HG02981 (cell line): ENCODE results near the gene EDA.
"Not testable (repeated sequence)": the region's sequence is repeated elsewhere in the genome, so short reads cannot be mapped to it uniquely, and the experiment has no call there.

Experiments used
- ATAC-seq: cut with Tn5 transposase; IDR thresholded peaks from one replicate; pipeline ENCODE4 v1.9.1; 2021; ENCODE audit warnings: mild to moderate bottlenecking, moderate library complexity; ENCODE audit not compliant: unreplicated experiment

The EDA gene

DNA sequence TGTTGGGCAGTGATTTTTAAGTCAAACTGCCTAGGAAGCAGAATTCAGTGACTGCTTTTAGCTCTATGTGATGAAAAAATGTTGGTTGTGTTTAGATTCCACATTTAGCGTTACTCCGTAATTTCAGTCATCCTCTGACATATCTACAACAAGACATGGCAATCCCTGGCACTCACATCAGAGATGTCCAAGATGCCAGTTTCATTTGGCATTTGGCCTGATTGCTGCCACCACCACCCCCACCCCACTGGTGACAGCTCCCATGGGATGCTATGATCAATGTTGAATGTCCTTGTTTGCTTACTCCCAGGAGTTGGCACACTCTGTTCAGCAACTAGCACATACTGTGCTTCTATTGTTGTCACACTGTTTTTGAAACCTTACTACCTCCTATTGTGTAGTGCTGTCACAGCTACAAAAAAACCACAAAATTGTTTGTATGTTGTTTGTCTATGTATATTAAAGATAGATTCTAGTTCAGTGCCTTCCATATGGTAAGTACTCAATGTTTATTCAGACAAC lies 332.4 kb downstream of the EDA start:
- ATAC-seq, result no peak

DNA sequence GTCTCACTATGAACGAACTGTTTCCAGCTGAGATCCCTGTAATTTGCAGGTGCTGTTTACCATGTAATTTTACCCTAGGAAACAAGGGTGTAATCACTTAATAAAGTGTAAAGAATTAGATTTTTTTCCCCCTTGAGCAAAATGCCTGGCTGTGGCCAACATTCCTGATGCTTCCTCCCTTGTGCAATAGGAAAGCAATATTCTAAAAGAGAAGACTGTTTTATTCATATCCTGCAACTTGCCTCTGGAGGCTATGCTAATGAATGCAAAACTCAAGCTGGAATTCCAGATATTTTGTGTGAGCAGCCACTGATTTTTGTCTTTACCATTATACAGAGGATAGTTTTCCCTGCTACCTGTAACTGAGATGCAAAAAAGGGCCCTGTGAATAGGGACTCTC lies 335.8 kb downstream of the EDA start:
- ATAC-seq, result no peak

DNA sequence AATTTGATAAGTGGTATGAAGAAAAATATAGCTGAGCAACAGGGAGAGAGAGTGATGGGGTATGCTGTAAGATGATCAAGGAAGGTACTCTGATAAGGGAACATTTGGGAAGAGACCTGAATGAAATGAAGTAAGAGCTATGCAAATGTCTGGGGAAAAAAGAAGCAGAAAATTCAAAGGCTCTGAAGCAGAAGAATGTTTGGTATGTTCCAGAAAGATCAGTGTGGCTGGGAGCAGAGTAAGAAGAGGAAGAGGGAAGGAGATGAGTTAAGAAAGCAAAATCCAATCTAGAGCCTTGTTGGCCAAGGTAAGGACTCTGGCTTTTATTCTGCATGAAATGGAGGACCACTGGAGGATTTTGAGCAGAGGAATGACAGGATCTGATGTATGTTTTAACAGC lies 343.8 kb downstream of the EDA start:
- no peak for ATAC-seq

DNA sequence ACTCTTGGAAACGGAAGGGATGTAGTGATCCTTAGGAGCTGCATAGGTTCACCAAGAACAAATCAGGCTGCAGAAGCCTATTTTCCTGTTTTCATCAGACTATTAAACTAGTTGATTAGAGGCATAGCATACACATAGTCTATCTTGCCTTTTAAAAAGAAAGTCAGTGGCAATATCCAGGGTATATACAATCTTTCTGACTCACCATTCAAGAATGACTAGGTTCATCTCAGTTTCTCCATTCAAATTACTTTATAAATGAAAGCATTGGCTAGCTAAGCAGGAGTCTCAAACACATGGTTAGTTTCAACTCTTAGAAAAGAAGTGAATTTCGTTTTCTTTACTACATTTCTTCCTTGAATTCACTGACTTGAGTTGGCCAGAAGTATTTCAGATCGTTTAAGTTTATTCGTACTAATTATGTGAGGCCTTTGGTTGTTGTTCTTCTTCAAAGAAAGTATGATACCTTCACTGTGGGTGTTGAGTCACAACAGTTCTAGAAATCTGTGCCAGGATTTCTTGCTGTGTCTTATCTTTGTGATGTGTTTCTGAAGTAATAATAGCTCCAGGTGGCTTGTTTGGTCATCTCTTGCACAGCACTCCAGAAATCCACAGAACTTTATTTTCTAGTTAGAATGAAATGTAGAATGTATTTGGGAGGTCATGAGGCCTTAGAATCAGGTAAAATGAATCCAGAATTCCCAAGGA lies 345.6 kb downstream of the EDA start:
- ATAC-seq, result no peak

DNA sequence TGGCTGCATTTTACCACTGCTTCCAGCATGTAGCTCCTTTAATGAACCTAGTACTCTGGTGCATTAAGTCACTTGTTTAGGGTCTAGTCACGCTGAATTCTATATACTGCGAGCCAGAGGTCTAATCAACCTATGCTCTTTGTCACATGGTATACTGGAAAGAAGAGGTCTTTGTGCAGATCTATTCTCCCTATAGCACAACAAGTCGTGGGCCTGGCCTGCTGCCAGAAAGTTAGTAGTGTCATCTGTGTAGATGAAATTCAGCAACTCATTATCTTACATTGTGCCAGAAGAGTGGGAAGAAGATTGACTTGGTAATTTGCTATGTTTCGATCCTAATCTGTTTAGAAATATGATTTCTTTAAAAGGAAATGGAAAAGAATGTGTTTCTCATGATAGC lies 353.0 kb downstream of the EDA start:
- no peak for ATAC-seq

DNA sequence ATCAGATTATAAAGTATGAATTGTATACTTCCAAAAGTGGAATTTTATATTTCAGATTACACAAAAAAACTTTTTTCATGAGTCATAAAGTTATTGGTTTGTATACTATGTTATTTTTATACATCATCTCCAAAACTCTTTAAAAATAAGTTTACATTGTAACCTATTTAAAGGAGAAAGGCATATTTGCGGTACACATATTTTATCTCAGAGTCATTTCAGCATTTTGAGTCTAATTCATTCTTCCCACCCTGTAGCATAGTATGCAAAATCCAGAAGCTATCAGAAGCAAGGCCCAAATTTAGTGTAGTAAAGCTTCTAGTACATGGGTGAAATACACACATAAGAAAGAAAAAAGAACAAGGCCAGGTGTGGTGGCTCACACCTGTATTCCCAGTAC lies 353.5 kb downstream of the EDA start:
- no peak for ATAC-seq

DNA sequence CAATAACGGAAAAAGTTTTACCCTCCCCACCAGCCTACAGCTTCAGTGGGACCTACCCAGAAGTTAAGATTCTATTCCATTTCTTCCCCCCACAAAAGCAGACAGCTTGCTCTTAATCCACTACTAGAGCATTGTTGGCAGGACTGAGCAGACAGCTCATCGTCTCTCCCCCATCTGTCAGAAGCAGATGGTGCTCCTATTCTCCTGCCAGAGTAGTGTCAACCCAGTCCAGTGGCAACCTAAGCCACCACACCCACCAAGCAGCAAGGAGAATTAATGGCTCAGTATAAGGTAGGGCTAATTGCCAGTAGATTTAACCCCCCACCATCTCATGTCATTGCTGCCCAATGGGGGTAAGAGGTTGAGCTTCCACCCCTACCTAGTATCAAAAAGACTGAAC lies 371.8 kb downstream of the EDA start:
- ATAC-seq, result no peak

DNA sequence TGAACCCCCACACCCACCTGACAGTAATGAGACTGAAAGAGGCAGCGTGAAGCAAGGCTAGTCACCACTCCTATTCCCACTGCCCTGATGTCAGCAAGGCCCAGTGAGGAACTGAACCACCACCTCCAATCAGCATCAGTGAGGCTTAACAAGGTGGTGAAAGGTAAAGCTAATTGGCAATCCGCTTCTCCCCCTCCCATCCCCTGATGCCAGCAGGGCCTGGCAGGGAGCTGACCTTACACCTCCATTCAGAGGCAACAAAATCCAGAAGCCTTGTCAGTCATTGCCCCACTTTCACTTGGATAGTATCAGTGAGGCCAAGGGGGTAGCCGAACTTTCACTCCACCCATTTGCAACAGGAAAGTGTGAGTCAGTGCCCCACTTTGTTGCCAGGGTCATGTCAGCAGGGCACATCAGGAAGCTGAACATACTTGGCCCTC lies 373.1 kb downstream of the EDA start:
- no peak for ATAC-seq

DNA sequence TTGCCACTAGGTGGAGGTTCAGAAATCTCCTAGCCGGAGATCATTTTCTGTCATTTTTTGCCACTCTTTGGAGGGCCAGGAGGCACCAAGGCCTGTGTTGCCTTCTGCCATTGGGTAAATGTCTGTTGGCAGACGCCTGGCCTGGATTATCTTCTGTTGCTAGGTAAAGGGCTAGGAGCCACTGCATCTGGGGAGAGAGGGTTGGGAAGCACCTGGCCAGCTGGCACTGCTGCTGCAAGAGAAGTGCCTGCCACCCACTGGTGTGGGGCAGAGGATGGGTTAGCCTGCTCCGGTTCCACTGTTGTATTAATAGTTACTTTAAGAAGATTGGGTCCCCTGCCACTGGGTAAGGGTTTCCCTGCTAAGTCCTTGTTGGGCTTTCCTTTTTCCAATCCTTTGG lies 375.8 kb downstream of the EDA start:
- ATAC-seq, result no peak

DNA sequence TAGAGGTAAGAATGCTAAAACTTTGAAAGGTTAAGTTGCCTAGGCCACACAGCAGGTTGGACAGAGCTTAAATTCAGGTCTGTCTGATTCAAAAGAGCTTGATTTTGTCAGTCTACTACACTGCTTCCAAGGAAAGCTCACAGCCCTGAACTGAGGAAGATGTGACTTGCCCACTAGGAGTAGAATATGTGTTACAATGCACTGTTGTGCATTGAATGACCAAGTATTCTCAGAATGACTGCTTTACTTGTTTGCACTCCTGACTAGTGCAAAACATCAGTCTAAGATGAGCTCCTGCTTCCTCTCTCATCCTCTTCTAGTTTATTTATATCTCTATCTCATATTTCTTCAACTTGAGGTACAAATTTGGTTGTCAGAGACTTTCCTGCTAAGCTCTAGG lies 377.6 kb downstream of the EDA start:
- no peak for ATAC-seq

DNA sequence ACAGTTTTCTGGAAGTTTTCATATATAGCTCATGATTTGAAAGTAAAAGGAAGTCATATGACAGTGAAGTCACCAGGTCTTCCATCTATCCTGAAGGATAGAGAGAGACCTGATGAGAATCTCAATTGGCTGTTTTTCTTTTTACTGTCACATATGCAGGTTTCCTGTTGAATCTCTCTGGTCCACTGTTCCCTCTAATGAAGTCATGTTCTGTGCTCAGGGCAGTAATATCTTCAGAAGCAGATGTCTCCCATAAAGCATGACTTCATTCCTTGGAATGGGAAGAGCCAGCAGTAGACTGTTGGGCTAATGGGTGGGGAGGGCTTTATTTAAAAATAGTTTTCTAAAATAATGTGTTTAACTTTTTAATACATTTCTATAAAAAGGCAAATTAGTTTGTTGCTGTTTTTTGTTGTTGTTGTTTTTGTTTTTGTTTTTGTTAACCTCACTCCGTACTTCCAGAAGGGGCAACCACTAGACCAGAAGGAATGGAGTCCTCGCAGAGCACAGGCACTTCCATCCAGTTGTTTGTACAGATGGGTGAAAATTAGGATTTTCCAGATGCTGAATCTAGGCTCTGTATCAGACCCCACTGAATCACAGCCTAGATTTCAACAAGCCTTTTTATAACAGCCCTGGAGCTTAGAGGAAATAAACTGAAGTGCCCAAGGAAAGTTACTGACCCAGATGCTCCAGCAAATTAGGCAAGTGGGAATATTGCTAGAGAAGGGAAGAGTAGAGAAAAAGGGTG lies 379.6 kb downstream of the EDA start:
- no peak for ATAC-seq

DNA sequence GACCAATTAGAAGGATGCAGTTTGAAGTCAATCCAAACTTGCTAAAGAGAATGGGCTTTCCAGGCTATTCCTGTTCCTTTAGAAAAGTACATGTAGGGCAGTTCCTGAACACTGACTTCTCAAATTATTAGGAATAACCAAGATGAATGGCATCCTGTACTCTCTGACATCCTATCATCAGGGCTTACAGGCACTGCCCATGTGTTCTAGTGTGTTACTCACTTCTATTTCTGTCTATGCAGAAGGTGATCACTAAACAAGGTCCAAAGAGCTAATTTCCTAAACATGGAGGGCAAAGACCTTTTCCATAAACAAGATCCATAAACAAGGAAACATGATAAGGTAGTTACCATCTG lies 380.2 kb downstream of the EDA start:
- ATAC-seq, result no peak

DNA sequence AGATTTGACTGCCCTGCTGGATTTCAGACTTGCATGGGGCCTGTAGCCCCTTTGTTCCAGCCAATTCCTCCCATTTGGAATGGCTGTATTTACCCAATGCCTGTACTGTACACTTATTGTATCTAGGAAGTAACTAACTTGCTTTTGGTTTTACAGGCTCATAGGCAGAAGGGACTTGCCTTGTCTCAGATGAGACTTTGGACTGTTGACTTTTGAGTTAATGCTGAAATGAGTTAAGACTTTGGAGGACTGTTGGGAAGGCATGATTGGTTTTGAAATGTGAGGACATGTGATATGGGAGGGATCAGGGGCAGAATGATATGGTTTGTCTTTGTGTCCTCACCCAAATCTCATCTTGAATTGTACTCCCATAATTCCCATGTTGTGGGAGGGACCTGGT lies 382.4 kb downstream of the EDA start:
- ATAC-seq, result not testable (repeated sequence)

DNA sequence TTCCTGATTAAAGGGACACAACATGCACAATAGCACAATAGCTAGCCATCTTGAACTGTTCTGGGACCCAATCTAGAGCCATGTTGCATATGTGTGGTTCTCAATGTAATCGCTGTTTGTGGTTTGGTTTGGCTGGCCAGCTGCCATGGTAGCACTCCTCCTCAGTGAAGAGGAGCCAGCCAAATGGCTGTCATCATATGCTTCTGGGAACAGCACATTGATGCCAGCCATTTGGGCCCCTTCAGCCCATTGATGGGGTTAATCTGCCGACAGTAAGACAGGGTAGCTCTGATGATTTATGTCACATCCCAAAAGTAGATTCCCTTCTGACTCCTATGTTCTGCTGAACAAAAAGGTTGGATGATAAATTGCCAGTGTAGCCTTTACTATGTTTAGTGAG lies 385.4 kb downstream of the EDA start:
- no peak for ATAC-seq

DNA sequence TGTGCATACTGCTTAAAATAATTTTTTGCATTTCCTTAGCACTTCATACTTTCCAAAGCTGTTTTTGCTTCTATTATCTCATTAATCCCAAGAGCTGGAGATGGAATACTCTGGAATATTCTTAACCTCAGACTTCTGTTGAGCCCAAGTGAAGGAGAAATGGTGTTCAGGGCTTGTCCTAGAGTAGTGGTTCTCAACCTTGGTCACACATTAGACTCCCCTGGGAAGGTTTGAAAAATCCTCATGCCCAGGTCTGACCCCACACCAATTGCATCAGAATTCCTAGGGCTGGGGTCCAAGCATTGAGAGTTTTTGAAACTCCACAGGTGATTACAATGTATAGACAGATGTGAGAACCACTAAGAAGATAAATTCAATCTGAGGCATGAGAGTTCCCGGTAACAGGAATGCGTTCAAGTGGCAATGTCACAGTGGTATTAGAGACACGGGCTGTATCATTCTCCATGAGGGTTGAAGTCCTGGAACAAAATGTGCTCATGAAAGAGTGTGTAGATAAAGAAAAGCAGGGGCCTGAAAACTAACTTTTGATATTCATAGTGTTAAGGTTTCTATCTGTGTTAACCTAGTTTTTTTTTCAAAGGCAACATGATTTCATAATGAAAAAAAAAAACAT lies 385.9 kb downstream of the EDA start:
- ATAC-seq, result no peak

DNA sequence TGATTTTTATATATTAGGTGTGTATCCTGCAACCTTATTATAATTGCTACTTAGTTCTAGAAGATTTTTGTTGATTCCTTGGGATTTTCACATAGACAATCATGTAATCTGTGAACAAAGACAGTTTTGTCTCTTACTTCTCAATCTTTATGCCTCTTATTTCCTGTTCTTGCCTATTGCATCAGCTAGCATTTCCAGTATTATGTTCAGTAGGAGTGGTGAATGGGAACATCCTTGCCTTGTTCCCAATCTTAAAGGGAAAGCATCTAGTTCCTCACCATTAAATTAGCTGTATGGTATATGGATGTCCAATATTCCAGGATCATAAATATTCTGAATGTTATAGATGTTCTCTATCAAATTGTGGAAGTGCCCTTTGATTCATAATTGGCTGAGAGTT lies 392.0 kb downstream of the EDA start:
- ATAC-seq, result no peak

DNA sequence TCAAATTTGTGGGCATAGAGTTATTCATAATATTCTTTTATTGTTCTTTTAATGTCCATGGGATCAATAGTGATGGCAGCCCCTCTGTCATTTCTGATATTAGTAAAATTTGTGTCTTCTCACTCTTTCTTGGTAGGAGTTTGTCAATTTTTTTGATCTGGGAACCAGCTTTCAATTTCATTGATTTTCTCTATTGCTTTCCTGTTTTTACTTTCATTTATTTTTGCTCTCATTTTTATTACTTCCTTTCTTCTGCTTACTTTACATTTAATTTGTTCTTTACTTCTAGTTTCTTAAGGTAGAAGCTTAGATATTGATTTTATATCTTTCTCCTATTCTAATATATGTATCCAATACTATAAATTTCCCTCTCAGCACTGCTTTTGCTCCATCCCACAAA lies 393.1 kb downstream of the EDA start:
- no peak for ATAC-seq

DNA sequence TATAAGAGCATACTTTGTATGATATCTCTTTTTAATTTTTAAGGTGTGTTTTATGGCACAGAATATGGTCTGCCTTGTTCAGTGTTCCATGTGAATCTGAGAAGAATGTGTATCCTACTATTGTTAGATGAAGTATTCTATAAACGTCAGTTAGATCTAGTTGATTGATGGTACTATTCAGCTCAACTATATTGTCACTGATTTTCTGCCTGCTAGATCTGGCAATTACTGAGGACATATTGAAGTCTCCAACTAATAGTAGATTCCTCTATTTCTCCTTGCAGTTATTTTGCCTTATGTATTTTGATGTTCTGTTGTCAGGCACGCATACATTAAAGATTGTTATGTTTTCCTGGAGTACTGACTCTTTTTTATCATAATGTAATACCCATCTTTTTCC lies 394.1 kb downstream of the EDA start:
- ATAC-seq, result no peak

DNA sequence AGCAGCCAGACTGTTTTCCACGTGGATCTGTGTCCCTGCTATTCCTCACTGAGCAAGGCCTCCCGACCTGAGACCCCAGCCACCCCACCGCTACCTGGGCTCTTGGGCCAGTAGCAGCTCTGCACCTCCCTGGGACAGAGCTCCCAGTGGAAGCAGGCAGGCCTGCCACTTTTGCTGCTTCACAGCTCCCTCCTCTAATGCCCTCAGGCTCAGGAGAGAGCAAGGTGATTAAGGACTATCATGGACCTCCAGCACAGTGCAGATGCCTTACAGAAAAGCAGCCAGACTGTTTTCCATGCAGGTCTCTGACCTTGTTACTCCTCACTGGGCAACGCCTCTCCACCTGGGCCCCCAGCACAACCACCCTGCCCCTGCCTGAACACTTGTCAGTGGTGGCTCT lies 396.8 kb downstream of the EDA start:
- no peak for ATAC-seq

DNA sequence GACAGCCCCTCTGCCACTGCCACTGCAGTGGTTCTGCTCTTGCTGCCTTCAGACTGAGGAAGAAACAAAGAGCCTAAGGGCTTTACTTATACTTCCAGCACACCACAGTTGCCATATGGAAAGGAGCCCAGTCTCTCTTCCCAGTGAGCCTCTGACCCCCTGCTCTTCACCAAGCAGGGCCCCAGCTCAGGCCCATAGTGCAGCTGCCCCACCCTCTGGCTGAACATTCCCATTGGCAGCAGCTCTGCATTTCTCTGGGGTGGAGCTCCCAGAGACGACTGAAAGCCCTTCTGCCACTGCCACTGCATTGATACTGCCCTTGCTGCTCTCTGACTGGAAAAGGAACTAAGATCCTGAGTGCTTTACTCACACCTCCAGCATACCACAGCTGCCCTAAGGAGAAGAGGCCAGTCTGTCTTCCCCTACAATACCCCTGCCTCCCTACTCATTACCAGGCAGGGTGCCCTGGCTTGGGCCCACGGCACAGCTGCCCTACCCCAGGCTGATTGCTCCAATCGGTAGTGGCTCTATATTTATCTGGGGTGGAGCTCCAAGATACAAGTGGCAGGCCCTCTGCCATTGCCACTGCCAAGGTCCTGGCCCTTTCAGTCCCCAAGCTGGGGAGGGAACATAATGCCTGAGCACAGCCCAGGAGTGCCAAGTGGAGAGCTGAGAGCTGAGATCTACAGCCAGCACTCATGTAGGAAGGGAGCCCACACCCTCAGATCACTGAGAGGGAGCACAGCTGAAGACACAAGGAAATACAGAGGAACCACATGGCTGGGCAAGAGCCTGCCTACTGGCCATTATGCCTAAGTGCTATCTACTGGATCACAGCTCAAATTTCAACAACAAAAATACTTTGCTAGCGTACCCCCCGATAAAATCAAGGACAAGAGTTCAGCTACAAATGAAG lies 397.8 kb downstream of the EDA start:
- no peak for ATAC-seq

DNA sequence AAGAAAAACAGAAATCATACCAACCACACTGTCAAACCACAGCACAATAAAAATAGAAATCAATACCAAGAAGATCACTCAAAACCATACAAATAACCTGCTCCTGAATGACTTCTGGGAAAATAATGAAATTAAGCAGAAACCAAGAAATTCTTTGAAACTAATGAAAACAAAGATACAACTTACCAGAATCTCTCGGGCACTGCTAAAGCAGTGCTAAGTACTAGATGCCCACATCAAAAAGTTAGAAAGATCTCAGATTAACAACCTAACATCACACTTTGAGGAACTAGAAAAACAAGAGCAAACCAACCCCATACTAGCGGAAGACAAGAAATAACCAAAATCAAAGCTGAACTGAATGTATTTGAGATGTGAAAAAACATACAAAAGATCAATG lies 400.6 kb downstream of the EDA start:
- ATAC-seq, result no peak
